ENCODE data around the gene ZDHHC1. TPM values are rescaled to one million over a fixed set of nuclear protein-coding genes. Genes with fewer than 3 reads are reported as not detected.
A peak's percentile ranks its signal among the peaks of the same experiment; 100 is the strongest.

ZDHHC1 gene
- total RNA-seq, 4 donors from 2014 or later: 8.0 to 14.2 (median 11.4) TPM

GRCh38 chr16:67394155-67395104 lies 21.8 kb downstream of the ZDHHC1 start:
- DNase-seq (ENCODE audit: low spot score): no peak
- no peak for TF ChIP-seq CTCF (IDR thresholded peaks at IDR 0.05)
- ATAC-seq (ENCODE audit: low FRiP score): no peak

GRCh38 chr16:67393788-67394154 lies 22.5 kb downstream of the ZDHHC1 start:
- DNase-seq (ENCODE audit: low spot score): no peak
- ATAC-seq (ENCODE audit: low FRiP score): no peak

GRCh38 chr16:67393111-67393787 lies 23.0 kb downstream of the ZDHHC1 start, which contains the start of gene TPPP3:
Gene TPPP3, minus strand, starts transcription at chr16:67393498. Its CDS starts 2,387 bp downstream, at chr16:67391111.
- ATAC-seq (ENCODE audit: low FRiP score) (peak; percentile 76), DNase-seq (ENCODE audit: low spot score) (peak; percentile 68)
- TF ChIP-seq CTCF (IDR thresholded peaks at IDR 0.05): no peak

More at GRCh38 chr16:67393788-67394154, 22.5 kb downstream of the ZDHHC1 start:
- TF ChIP-seq CTCF (IDR thresholded peaks at IDR 0.05): no peak

- no peak for DNase-seq (ENCODE audit: low spot score)
- no peak for TF ChIP-seq CTCF (IDR thresholded peaks at IDR 0.05)
Observed at GRCh38 chr16:67392301-67393059, 23.8 kb downstream of the ZDHHC1 start.

GRCh38 chr16:67391424-67392300 lies 24.6 kb downstream of the ZDHHC1 start:
- no peak for ATAC-seq (ENCODE audit: low FRiP score)
- TF ChIP-seq CTCF (IDR thresholded peaks at IDR 0.05): no peak
- no peak for DNase-seq (ENCODE audit: low spot score)

More at GRCh38 chr16:67392301-67393059, 23.8 kb downstream of the ZDHHC1 start:
- ATAC-seq (ENCODE audit: low FRiP score): no peak

Data from omental fat pad (tissue), 4 donors.